Pulmonary artery endothelial cell (primary cell): ENCODE measurements around the gene KNDC1. TPM values are rescaled to one million over a fixed set of nuclear protein-coding genes. Genes with fewer than 3 reads are reported as not detected.

Experiments
- DNase-seq: peaks from one replicate; pipeline ENCODE4 v3.0.0-alpha.2; 2011; ENCODE audit warnings: low read depth, low spot score
- total RNA-seq: library from RNA; depleted of rRNA; stranded (reverse); fragments of >200 nt; gene quantifications from 2 replicates; pipeline ENCODE4 v1.2.3, GENCODE V29; 2014

KNDC1 gene
- total RNA-seq, 1 donor from 2014 or later, result not detected

- DNase-seq, result no peak
These were observed 17.6 kb downstream of the KNDC1 start for GRCh38 chr10:133177380-133178157.

GRCh38 chr10:133178357-133179127 is 18.5 kb downstream of the KNDC1 start:
- DNase-seq, result no peak

- no peak for DNase-seq
These were observed 19.1 kb downstream of the KNDC1 start for GRCh38 chr10:133179128-133179520.

- no peak for DNase-seq
These were observed 19.6 kb downstream of the KNDC1 start for GRCh38 chr10:133179651-133180050.

DNA sequence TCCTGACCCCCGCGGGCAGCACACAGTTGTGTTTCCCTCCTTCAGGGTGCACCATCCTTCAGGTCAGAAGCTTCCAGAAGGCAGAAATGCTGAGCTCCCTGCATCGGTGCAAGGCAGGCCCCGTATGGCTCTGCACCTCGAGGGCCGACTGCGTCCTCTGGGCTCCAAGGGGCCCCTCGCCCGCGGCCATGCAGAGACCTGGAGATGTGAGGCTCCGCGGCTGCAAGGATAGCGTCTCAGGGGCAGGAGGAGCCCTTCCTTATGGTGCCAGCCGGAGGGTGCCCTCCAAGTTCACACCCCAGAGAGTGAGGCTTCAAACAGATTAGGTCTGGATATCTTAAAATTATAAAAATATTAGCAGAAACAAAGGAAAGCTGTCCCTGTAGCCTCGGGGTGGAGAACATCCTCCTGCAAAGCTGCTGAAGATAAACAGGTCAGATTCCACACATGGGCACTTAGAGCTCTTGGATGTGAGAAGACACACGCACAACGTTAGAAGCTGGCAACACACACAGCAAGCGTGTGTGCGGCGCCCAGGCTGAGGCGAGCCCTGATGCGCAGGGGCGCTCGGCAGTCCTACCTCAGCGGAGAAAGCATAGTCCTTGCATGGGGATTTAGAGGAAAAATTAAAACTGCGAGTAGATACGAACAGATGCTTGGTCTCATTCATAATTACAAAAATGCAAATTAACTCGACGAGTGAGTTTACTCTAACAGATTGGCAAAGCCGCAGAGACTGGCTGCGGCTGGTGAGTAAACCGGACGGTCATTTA is 20.4 kb downstream of the KNDC1 start:
- DNase-seq, result no peak

GRCh38 chr10:133180965-133181639 is 21.1 kb downstream of the KNDC1 start:
- DNase-seq, result no peak

GRCh38 chr10:133182190-133182589 is 22.2 kb downstream of the KNDC1 start:
- DNase-seq, result no peak

DNA sequence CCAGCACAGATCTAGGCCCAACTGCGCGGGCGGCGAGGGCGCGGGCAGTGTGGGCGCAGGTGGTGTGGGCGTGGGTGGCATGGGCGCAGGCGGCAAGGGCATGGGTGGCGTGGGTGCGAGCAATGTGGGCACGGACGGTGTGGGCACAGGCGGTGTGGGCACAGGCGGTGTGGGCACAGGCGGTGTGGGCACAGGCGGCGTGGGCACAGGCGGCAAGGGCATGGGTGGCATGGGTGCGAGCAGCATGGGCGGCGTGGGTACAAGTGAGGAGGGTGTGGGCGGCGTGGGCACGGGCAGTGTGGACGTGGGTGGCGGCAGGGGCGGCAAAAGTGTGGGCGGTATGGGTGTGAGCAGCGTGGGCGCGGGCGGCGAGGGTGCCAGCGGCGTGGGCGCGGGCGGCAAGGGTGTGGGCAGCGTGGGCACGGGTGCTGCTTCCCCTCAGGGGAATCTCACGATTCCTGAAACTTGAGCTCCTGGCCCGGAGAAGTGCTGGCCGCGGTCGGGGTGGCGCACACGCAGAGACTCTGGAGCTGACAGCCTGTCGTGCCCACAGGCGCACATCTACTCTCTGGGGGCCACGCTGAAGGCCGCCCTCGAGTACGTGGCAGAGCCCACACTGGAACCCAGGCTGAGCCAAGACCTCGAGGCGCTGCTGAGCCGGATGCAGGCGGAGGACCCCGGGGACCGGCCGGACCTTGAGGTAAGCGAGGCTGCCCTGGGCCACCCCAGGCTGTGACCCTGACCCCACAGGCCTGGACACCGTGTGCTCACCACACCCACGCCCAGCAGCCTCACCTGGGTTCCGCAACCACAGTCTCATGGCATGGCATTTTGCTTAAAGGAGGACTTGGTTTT is 23.0 kb downstream of the KNDC1 start:
- no peak for DNase-seq

DNA sequence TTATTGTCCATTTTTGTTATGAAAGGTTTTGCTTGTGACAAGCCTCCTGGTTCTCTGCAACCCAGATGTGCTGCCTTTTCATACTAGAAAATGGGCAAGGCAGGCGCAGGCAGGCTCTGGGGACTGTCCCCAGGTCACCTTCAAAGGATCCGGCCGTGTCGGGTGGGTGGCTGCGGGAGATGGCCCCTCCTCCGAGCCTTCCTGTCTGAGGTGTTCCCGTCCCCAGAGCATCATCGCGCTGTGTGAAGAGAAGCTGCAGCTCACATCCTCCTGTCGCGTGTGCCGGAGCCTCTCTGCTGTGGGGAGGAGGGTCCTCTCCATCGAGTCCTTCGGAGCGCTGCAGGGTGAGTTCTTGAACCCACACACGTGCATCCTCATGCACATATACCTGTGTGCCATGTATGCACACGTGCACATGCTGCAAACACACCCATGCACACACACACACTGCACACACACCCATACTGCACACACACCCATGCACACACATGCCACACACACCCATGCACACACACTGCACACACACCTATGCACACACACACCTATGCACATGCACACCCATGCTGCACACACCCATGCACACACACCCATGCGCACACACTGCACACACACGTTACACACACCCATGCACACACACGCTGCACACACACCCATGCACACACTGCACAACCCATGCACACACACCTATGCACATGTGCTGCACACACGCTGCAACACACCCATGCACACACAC is 23.8 kb downstream of the KNDC1 start:
- no peak for DNase-seq

DNA sequence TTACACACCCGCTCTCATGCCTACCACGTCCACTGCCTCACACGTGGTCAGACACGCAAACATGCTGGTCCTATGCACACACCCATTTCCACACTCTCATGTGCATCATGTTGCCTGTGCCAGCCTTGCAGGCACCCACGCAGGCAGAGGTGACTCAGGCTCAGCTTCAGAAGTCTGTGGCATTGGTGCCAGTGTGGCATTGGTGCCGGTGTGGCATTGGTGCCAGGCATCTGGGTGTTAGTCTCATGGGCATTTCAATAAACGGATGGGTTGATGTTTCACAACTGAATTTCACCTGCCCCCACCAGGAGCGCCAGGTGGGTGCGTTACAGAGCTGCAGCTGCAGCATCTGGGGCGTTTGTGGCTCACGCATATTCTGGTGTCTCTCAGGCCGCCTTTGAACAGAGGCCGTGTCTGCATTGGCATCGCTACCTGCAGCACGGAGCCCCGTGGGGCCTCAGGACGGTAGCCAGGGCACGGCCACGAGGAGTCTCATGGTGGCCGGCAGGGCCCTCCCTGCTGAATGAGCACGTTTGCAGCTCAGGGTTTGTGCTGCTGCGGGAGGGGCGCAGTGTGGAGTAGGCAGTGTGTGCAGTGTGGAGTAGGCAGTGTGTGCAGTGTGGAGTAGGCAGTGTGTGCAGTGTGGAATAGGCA is 24.7 kb downstream of the KNDC1 start:
- no peak for DNase-seq

- DNase-seq, result no peak
These were observed 25.4 kb downstream of the KNDC1 start for GRCh38 chr10:133185421-133185820.

- no peak for DNase-seq
These were observed 25.9 kb downstream of the KNDC1 start for GRCh38 chr10:133185916-133186315.

DNA sequence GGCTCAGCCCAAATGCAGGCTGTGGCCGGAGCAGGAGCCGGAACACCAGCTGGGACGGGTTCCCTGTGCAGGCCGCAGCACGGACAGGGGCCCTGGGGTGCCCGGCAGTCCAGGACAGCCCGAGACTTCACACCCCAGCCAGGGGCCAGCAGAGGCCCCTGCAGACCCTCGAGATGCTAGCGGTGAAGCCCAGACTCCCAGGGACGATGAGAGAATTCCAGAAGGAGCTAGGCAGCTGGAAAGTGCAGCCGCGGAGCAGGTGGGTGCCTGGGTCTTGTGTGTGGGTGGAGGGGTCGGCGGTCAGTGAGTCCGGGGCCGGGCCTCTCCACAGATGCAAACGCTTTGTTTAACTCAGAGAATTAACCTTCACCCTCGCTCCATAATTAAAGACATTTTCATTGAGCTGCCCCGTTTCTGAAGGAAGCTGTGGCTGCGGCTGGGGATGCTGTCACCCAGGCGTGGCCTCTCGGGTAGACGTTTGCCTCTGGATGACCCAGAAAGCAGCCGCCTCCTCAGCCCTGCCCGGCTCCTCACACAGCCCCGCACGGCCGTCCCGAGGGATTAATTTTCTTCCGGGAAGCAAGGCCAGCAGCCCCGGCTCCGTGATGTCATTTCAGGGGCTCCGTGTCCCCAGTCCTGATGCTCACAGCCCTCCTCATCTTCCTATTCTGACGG is 26.5 kb downstream of the KNDC1 start:
- no peak for DNase-seq

GRCh38 chr10:133187091-133187905 is 27.3 kb downstream of the KNDC1 start:
- no peak for DNase-seq

- DNase-seq, result no peak
These were observed 28.1 kb downstream of the KNDC1 start for GRCh38 chr10:133187906-133188681.

- DNase-seq, result no peak
These were observed 29.2 kb downstream of the KNDC1 start for GRCh38 chr10:133189256-133189655.

DNA sequence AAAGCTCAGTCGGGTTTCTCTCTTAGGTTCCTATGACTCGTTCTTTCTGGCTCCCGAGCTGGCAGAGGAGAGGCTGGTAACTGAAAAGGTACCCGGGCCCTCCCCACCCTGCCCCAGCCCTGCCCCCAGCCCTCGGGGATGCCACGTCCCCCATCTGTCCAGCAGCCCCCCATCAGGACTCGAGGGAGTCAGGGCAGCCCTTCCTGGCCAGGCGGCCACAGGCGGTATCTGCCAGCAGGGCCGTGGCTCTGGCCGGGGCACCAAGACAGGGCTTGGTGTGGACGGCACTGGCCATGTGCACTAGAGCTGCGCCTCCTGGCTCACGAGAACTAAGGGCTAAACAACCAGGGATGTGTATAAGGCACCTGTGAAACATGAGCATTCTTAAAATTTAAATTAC is 29.7 kb downstream of the KNDC1 start:
- no peak for DNase-seq
